Measurements from ENCODE around the gene PLTP. TPM values are rescaled to one million over a fixed set of nuclear protein-coding genes. Genes with fewer than 3 reads are reported as not detected.
A peak's percentile ranks its signal among the peaks of the same experiment; 100 is the strongest.

The PLTP gene
- polyA plus RNA-seq, 1 donor from 2014 or later, result 7.0 TPM

DNA sequence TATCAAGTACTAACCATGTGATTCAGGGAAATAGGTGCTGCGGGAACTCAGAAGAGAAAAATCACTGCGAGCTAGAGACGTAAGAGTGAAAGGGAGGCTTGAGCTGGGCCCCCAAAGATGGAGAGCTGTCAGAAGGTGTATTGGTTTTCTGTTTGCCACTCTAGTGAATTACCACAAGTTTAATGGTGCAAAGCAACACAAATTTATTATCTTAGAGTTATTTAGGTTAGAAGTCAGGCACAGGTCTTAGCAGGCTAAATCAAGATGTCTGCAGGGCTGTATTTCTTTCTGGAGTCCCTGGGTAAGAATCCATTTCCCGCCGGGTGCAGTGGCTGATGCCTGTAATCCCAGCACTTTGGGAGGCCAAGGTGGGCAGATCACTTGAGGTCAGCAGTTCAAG is 52.0 kb downstream of the PLTP start:
- Histone ChIP-seq H3K79me2 (replicated peaks; ENCODE audit: insufficient read depth, low read length) (peaks cover 28% of the 10 kb centered on the region), H2AFZ (ENCODE audit: low read depth, low read length) (no peak overlapping the region), H3K36me3 (ENCODE audit: insufficient read depth, low read length) (no peaks in the 10 kb centered on the region), H3F3A (ENCODE audit: insufficient read depth, low read length, poor library complexity, severe bottlenecking) (no peaks in the 10 kb centered on the region), H3K4me3 (ENCODE audit: low read length) (no peak overlapping the region), H3K27me3 (ENCODE audit: insufficient read depth, low read depth, low read length) (no peaks in the 10 kb centered on the region), H4K20me1 (ENCODE audit: insufficient read depth) (no peaks in the 10 kb centered on the region), H3K9me3 (ENCODE audit: low read length) (no peaks in the 10 kb centered on the region), H3K9ac (ENCODE audit: low read length) (no peak overlapping the region), H3K4me2 (ENCODE audit: low read length) (no peak overlapping the region), H3K9me2 (ENCODE audit: insufficient read depth, low read length) (no peaks in the 10 kb centered on the region), H3K27ac (ENCODE audit: low read length) (no peak overlapping the region)
- no peak for TF ChIP-seq SMC3 (conservative IDR thresholded peaks at IDR 0.05; ENCODE audit: poor library complexity)
- no peak for TF ChIP-seq EP300 (conservative IDR thresholded peaks at IDR 0.05; ENCODE audit: poor library complexity, severe bottlenecking)
- TF ChIP-seq TAF1 (IDR thresholded peaks at IDR 0.05; ENCODE audit: low read depth), result no peak
- TF ChIP-seq MXI1 (conservative IDR thresholded peaks at IDR 0.05; ENCODE audit: poor library complexity, severe bottlenecking), result no peak
- no peak for TF ChIP-seq EZH2 (IDR thresholded peaks at IDR 0.05; ENCODE audit: borderline replicate concordance, insufficient read depth, low read length, poor library complexity, severe bottlenecking)
- no peak for TF ChIP-seq RAD21 (conservative IDR thresholded peaks at IDR 0.05)
- TF ChIP-seq, protein P1, sequence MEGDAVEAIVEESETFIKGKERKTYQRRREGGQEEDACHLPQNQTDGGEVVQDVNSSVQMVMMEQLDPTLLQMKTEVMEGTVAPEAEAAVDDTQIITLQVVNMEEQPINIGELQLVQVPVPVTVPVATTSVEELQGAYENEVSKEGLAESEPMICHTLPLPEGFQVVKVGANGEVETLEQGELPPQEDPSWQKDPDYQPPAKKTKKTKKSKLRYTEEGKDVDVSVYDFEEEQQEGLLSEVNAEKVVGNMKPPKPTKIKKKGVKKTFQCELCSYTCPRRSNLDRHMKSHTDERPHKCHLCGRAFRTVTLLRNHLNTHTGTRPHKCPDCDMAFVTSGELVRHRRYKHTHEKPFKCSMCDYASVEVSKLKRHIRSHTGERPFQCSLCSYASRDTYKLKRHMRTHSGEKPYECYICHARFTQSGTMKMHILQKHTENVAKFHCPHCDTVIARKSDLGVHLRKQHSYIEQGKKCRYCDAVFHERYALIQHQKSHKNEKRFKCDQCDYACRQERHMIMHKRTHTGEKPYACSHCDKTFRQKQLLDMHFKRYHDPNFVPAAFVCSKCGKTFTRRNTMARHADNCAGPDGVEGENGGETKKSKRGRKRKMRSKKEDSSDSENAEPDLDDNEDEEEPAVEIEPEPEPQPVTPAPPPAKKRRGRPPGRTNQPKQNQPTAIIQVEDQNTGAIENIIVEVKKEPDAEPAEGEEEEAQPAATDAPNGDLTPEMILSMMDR (IDR thresholded peaks at IDR 0.05; ENCODE audit: poor library complexity, severe bottlenecking), result no peak
- no peak for TF ChIP-seq POLR2AphosphoS5 (IDR thresholded peaks at IDR 0.05)
- TF ChIP-seq, protein P2, sequence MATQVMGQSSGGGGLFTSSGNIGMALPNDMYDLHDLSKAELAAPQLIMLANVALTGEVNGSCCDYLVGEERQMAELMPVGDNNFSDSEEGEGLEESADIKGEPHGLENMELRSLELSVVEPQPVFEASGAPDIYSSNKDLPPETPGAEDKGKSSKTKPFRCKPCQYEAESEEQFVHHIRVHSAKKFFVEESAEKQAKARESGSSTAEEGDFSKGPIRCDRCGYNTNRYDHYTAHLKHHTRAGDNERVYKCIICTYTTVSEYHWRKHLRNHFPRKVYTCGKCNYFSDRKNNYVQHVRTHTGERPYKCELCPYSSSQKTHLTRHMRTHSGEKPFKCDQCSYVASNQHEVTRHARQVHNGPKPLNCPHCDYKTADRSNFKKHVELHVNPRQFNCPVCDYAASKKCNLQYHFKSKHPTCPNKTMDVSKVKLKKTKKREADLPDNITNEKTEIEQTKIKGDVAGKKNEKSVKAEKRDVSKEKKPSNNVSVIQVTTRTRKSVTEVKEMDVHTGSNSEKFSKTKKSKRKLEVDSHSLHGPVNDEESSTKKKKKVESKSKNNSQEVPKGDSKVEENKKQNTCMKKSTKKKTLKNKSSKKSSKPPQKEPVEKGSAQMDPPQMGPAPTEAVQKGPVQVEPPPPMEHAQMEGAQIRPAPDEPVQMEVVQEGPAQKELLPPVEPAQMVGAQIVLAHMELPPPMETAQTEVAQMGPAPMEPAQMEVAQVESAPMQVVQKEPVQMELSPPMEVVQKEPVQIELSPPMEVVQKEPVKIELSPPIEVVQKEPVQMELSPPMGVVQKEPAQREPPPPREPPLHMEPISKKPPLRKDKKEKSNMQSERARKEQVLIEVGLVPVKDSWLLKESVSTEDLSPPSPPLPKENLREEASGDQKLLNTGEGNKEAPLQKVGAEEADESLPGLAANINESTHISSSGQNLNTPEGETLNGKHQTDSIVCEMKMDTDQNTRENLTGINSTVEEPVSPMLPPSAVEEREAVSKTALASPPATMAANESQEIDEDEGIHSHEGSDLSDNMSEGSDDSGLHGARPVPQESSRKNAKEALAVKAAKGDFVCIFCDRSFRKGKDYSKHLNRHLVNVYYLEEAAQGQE (IDR thresholded peaks at IDR 0.05; ENCODE audit: borderline replicate concordance), result no peak

DNA sequence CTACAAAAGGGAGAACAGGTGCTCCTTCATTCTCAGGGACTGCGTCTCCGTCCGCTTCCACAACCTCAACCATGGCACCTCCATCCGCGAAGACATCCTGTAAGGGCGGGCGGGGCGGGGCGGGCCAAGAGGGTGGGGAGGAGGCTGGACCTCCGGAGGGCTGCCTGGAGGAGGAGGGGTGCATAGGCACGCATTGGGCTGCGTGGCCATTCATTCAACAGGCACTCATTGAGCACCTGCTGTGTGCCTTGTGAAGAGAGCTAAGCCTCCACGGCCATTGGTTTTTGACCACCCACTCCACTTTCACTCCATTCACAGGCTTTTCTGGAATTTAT is 54.1 kb downstream of the PLTP start:
- peaks cover 28% of the 10 kb centered on the region for H3K79me2 ChIP-seq (replicated peaks; ENCODE audit: insufficient read depth, low read length)
- peak overlapping the region; percentile 96 for H3K4me2 ChIP-seq (ENCODE audit: low read length)
- H3K9ac ChIP-seq (ENCODE audit: low read length), result peak overlapping the region; percentile 88
- H3K27ac ChIP-seq (ENCODE audit: low read length), result peak overlapping the region; percentile 88
- no peaks in the 10 kb centered on the region for H3K36me3 ChIP-seq (ENCODE audit: insufficient read depth, low read length)
- H3K27me3 ChIP-seq (ENCODE audit: insufficient read depth, low read depth, low read length), result no peaks in the 10 kb centered on the region
- no peaks in the 10 kb centered on the region for H3K9me2 ChIP-seq (ENCODE audit: insufficient read depth, low read length)
- no peaks in the 10 kb centered on the region for H4K20me1 ChIP-seq (ENCODE audit: insufficient read depth)
- H2AFZ ChIP-seq (ENCODE audit: low read depth, low read length), result peak overlapping the region; percentile 85
- TF ChIP-seq EZH2 (IDR thresholded peaks at IDR 0.05; ENCODE audit: borderline replicate concordance, insufficient read depth, low read length, poor library complexity, severe bottlenecking) (no peak), MXI1 (conservative IDR thresholded peaks at IDR 0.05; ENCODE audit: poor library complexity, severe bottlenecking) (no peak), RAD21 (conservative IDR thresholded peaks at IDR 0.05) (no peak), EP300 (conservative IDR thresholded peaks at IDR 0.05; ENCODE audit: poor library complexity, severe bottlenecking) (no peak)
- TF ChIP-seq, protein P1 (IDR thresholded peaks at IDR 0.05; ENCODE audit: poor library complexity, severe bottlenecking), result no peak
- H3K9me3 ChIP-seq (ENCODE audit: low read length), result no peaks in the 10 kb centered on the region
- no peaks in the 10 kb centered on the region for H3F3A ChIP-seq (ENCODE audit: insufficient read depth, low read length, poor library complexity, severe bottlenecking)
- H3K4me3 ChIP-seq (ENCODE audit: low read length), result peak overlapping the region; percentile 78

Data from neural cell (in vitro differentiated cells).